ENCODE results near the gene ABCA13.

GRCh38 chr7:48671656-48672055 is 500.4 kb downstream of the ABCA13 start:
- TF ChIP-seq REST (IDR thresholded peaks at IDR 0.05; ENCODE audit: insufficient read depth in 1 of 2, low read depth in 2 of 2, low read length in 2 of 2): no peak
- no peak for TF ChIP-seq TAF1 (IDR thresholded peaks at IDR 0.05; ENCODE audit: borderline replicate concordance, insufficient read depth, low read length)
